Measurements from ENCODE around the gene SNRK. TPM values are rescaled to one million over a fixed set of nuclear protein-coding genes. Genes with fewer than 3 reads are reported as not detected.

The SNRK gene
- total and polyA plus RNA-seq, 2 of the 13 experiments (the other 11 are each of a cell fraction or from before 2014, with no cell fraction given) = 11.4 to 16.1 TPM

GRCh38 chr3:43288850-43289249 lies 2.5 kb downstream of the SNRK start (continued):
- TF ChIP-seq, protein P1, sequence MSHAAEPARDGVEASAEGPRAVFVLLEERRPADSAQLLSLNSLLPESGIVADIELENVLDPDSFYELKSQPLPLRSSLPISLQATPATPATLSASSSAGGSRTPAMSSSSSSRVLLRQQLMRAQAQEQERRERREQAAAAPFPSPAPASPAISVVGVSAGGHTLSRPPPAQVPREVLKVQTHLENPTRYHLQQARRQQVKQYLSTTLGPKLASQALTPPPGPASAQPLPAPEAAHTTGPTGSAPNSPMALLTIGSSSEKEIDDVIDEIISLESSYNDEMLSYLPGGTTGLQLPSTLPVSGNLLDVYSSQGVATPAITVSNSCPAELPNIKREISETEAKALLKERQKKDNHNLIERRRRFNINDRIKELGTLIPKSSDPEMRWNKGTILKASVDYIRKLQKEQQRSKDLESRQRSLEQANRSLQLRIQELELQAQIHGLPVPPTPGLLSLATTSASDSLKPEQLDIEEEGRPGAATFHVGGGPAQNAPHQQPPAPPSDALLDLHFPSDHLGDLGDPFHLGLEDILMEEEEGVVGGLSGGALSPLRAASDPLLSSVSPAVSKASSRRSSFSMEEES (CRISPR knock-in tag; IDR thresholded peaks at IDR 0.05) = 0 out of 2 replicates have a peak, but pooled peaks have one; percentile 18
- no peak for TF ChIP-seq ZNF205 (CRISPR knock-in tag; IDR thresholded peaks at IDR 0.05)
- TF ChIP-seq JDP2 (CRISPR knock-in tag; IDR thresholded peaks at IDR 0.05; ENCODE audit: borderline replicate concordance) = no peak
- peak; percentile 54; the same call in 1 of the 2 replicates for TF ChIP-seq REPIN1 (CRISPR knock-in tag; IDR thresholded peaks at IDR 0.05; ENCODE audit: borderline replicate concordance, low read depth)
- TF ChIP-seq NCOA2 (CRISPR knock-in tag; IDR thresholded peaks at IDR 0.05) = peak; percentile 36; the same call in 1 of the 2 replicates
- TF ChIP-seq ARID3A (IDR thresholded peaks at IDR 0.05; ENCODE audit: low read depth, low read length) = 0 out of 2 replicates have a peak, but pooled peaks have one; percentile 4
- no peak for TF ChIP-seq ZNF747 (CRISPR knock-in tag; IDR thresholded peaks at IDR 0.05; ENCODE audit: borderline replicate concordance)
- TF ChIP-seq NFYC (CRISPR knock-in tag; IDR thresholded peaks at IDR 0.05) = no peak
- no peak for TF ChIP-seq JUN (CRISPR knock-in tag; IDR thresholded peaks at IDR 0.05)
- TF ChIP-seq KLF16 (CRISPR knock-in tag; IDR thresholded peaks at IDR 0.05) = peak in 1 of 2 experiments; percentile 63; a peak in 1 of 4 replicates
- peak in 1 of 2 experiments; percentile 44; a peak in 1 of 4 replicates for TF ChIP-seq HMGXB4 (CRISPR knock-in tag; IDR thresholded peaks at IDR 0.05; ENCODE audit: borderline replicate concordance in 1 of 2, low read depth in 1 of 2)
- TF ChIP-seq ZNF512B (CRISPR knock-in tag; IDR thresholded peaks at IDR 0.05; ENCODE audit: borderline replicate concordance) = 0 out of 2 replicates have a peak, but pooled peaks have one; percentile 41
- TF ChIP-seq ZMYM4 (CRISPR knock-in tag; IDR thresholded peaks at IDR 0.05) = peak; percentile 55; the same call in 1 of the 2 replicates
- no peak for TF ChIP-seq ZNF704 (CRISPR knock-in tag; IDR thresholded peaks at IDR 0.05; ENCODE audit: borderline replicate concordance)
- no peak for TF ChIP-seq ZFP41 (CRISPR knock-in tag; IDR thresholded peaks at IDR 0.05; ENCODE audit: borderline replicate concordance)
- TF ChIP-seq TAF15 (IDR thresholded peaks at IDR 0.05; ENCODE audit: low read depth, low read length, poor library complexity, severe bottlenecking) = no peak
- no peak; the same call in 1 of the 2 replicates for TF ChIP-seq ELF3 (CRISPR knock-in tag; IDR thresholded peaks at IDR 0.05)
- no peak for TF ChIP-seq ONECUT2 (CRISPR knock-in tag; IDR thresholded peaks at IDR 0.05)
- no peak for TF ChIP-seq SP4 (CRISPR knock-in tag; IDR thresholded peaks at IDR 0.05)
- peak; percentile 62; the same call in 1 of the 2 replicates for TF ChIP-seq ZNF614 (CRISPR knock-in tag; IDR thresholded peaks at IDR 0.05; ENCODE audit: borderline replicate concordance)
- no peak for TF ChIP-seq ZC3H4 (CRISPR knock-in tag; IDR thresholded peaks at IDR 0.05; ENCODE audit: borderline replicate concordance)

Measured in HepG2 (cell line).